ENCODE results near the gene IRX3.

The IRX3 gene

DNA sequence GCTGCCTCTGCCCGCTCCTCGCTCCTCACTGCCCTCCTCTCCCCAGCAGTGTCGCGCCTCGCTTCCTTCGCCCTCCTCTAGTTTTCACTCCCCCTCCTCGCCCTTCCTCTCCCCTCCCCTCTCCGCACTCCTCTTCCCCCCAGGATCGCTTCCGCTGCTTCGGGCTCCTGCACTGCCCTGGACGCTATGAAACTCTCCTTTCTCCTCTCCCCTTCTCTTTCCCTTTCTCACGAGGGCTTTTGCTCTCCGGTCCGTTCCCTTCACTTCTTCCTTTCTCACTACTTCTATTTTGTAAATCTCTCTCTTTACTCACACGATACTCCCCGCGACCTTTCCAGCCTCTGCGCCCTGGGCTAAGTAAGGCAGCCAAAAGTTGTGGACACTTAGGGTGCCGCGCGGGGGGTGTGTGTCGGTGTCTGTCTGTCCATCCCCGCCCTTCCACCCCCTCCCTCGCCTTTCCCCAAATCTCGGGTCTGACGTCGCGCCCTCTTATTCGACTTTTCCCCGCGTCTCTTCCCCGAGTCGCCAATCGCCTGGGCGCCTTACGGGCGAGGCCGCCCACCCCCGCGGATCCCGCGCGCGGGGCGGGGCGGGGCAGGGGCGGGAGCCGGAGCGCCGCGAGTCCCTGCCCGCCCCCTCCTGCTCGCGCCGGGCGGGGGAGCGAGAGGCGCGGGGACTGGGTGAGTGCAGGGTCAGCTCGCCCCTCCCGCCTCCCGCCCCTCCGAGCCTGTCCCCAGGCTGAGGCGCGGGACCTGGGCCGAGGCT, at the start of gene IRX3:
IRX3 (minus strand) TSS at position 422 of the 765 bp plus-strand sequence. CDS start 737 bp downstream, outside the sequence.
- DNase-seq, result peak; percentile 65 to 87

DNA sequence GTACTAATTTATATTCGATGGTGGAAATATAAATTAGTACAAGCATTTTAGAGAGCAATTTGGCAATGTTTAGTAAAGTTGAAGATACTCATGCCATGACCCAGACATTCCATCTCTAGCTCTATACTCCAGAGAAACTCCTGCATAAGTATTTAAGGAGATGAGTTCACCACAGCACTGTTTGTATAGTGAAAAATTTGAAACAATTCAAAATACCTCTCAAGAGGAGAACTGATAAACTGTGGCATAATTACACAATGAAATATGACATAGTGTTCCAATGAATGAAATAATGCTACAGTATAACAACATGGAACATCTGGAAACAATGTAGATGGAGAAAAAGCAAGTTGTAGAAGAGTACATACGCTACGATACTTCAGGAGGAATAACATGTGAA, 48.6 kb upstream of the IRX3 start:
- DNase-seq, result no peak

DNA sequence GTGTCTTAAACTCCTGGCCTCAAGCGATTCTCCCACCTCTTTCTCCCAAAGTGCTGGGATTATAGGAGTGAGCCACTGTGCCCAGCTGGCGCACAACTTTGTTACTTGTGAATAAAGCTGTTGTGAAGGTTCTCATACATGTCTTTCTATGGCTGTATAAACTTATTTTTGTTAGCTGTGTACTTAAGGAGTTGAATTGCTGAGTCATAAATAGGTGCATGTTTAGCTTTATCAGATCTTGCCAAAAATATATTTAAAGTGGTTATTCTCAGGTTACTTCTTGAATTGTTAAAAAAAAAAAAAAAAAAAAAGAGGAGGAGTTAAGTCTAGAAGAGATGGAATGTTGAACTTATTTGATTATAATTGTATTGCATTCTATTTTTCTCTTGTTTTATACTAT, 47.6 kb upstream of the IRX3 start:
- no peak for DNase-seq

DNA sequence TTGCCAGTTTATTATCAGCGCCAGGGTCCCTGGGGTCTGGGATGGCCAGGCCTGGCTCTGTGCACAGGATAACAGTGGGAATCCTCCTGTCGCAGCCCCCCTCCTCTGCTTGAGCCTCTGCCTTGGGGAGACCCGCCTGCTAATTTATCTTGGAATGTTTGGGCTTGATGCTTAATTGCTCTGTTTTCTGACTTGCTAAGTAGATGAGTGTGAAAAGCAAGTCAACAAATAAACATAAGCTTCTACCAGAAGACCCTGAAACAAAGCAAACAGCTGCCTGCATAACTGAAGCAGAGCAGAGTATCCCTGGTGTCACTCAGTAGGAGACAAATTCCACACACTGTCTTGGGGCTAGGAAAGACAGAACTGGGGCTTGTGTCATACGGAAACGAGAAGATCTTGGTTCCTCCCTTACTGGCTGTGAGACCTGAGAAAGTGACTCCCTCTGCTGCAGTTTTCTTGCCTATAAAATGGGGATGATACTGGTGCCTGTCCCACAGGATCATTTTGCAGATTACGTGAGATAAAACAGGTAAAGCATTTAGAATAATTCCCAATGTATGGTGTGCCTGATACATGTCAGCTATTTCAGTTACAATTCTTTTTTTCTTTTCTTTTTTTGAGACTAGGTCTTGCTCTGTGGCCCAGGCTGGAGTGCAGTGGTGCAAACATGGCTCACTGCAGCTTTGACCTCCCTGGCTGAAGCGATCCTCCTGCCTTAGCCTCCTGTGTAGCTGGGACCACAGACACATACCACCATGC, 44.8 kb upstream of the IRX3 start:
- DNase-seq, result no peak

DNA sequence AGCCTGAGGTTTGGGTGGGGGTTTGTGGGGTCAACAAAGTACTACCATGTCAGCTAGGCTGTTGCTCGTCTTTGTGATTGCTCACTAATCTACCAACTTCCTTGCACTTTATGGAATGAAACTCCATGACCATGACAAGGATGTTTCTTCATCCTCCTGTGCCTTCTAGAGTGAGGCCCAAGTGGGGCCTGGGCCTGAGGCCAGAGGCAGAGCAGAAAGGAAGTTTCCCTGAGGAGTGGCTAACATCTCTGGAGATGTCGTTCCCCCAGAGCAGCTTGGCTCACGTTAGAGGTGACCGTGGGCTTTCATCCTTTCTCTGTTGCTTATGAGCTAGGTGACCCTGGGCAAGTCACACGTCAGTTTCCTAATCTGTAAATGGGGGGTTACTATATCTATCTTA, 41.0 kb upstream of the IRX3 start:
- no peak for DNase-seq

DNA sequence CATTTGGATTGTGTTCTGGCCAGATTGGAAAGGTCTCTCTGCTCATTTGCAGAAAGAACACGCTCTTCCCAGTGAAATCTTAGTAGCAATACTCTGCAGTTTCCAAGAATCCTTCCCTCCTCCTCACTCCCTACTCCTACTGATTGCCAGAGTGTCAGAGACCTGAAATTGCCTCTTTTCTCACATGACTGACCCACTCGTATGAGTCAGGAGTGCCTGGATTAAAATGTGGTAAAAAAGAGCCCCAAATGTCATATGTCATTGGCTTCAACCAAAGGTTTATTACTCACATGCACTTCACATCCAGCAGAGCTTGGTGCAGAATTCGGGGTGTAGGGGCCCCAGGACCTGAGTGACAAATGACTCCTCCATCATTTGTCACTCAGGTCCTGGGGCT, 39.7 kb upstream of the IRX3 start:
- DNase-seq, result no peak

DNA sequence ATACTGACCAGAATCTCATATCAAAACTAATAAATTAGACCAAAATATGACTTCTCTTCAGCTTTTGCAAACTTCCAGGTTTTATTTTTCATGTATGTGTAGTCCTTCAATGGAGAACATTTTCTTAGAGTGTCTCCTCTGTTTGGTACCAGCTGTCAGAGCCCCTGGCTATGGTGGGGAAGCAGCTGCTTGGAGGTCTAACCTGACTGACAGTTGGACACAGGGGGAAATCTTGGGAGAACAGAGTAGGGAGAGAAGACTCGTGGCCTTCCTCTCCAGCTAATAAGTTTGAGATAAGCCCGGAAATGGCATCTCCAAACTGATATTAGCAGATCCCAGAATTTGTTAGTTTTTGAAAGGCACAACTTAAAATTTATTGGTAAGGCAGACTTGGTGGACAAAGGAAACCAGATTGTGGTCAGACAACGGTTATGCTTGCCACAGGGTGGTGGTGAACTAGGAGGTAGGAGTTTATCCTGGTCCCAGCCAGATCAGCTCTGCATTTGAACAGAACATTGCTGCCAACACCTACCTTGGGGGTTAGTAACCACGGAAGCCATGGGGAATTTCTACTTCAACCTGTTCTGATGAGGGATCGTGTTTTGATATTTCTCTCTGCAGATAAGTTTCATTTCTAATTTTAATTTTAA, 39.2 kb upstream of the IRX3 start:
- DNase-seq, result no peak

DNA sequence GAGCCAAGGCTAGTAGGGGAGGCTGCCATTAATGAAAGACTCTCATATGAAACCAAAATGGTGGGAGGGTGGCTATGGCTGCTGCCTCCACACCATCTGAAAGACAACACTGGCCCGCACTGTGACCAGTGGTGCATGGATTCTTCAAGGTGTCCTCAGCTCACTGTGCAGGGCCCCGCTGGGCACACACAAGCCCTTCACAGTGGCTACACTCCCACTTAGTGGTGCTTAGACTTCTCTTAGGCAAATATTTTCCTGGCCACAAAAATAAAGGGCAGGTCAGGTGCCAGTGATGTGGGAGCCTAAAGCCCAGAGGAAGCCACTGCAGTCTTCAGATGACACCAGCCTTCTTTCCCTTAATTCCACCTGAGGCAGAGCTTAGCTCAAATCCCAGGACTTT, 38.1 kb upstream of the IRX3 start:
- no peak for DNase-seq

DNA sequence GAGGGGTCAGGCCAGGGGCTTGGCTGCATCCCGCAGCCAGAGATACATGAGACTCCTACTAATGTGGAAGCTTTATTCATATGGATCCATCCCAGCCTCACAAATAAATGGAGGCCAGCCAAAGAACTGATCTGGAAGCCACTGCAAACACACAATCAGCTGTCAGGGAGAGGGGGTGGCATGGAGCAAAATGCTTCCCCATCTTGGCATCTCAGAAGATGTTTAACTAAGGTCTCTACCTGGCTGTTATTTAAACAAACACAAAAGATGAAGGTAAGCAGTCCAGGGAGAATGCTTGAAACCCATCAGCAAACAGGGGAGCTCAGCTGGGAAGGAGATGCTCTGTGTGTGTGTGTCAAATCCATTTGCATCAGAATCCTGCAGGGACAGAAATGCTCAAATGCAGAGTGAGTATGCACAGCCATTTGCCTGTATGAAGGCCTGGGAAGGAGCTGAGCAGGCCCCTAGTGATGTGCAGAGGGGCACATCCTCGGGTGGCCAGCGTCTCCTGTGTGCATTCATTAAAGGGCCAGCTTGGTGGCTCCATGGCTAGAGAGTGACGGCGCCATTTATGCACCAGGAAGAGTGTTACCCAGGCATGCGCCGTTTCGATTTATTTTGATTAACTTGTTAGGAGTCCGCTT, 34.2 kb upstream of the IRX3 start:
- DNase-seq, result no peak

DNA sequence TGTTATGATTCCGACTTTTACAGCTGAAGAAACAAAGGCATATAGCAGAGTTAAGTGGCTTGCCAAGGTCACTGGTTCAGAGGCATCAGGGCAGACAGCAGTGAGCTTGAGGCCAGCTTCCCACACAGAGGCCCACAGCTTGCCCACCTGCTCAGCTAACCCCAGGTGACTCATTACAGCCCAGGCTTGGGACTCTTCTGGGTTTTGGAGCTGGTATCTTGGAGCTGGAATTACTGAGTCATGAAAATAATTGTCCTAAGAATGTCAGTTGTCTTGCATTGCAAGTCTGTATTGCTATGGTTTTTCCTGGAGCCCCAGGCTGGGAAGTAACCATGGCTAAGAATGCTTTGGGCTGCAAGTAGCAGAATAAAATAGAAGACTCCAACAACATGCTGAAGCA, 32.4 kb upstream of the IRX3 start:
- no peak for DNase-seq

DNA sequence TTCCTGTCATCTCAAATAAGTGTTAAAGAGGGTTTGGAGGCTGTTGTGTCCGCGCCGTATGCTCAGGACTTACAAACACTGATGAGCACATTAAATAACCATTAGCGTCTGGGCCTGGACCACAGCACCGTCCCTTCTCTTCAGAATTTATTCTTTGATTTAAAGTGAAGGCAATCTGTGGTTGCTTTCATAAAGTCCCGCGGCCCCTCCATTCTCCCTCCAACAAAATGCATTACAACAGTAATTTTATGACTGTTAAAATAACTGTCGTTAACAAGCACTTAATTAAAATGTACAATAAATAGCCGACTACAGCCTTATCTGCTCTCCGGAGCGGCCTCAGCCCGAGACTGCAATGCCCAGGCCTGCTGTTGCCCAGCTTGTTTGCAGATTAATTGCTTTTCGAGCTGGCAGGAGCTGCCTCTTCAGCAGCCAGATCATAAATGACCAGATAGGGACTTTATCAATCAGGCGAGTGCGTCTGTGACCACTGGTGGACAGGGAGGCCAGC, 30.6 kb upstream of the IRX3 start:
- no peak for DNase-seq

DNA sequence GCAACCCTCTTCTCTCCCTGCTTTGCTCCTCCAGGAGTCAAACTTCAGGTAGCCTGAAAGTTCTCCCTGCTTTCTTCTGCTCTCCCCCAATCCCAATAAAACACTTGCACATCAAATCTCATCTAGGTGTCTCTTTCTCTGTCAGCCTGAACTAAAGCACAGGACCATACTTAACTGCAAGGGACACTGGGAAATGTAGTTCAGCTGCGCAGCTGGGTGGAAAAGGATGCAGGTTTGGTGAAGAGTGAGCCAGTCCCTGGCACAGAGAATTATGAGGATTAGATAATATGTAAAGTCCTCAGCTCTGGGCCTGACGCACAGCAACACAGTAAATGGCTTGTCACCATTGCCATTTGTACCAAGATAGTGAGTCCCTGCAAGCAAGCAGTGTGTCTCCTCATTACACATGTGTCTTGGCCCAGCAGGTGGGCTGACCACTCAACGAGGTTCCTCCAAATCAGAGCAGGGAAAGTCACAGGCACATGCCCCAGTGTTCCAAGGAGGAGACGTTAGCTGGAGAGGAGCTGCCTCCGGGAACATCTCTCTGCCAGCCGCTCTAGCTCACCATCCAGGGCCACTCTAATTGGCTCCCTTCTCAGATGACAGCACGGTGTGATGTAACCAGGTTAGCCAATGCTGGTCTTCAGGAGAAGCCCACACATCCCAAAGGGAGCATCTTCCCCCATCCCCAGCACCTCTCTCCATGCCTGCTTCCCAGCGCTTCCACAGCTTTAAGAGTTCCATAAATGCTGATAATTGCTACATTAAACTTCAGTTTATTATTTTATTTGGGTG, 29.7 kb upstream of the IRX3 start:
- DNase-seq, result no peak

DNA sequence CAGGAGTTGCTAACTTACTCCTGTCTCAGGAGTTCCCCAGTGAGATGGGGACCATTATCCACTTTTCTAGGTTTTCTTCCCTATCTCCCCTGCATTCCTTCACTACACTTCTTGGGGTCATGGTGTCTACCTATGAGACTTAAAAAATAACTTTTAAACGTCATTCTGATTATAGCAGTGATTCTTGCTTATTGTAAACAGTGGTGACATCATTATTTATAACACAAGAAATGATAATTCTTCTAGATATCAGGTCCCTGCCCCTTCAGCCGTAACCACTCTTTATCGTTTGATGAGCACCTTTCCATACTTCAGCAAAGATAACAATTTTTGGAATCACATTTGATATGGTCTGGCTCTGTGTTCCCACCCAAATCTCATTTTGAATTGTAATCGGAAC, 27.2 kb upstream of the IRX3 start:
- DNase-seq, result no peak

DNA sequence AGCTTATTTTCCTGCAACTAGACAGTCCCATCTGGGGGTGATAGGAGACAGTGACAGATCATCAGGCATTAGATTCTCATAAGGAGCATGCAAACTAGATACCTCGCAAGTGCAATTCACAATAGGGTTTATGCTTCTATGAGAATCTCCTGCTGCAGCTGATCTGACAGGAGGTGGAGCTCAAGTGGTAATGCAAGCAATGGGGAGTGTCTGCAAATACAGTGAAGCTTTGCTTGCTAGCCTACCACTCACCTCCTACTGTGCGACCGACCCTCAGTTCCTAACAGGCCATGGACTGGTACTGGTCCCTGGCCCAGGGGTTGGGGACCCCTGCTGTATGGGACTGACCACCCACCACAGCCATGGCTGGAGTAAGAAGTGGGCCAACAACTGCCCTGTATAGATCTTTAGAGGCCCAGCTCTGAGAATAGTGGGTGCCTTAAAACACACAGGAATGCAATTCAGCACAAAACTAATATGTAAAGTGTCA, 26.0 kb upstream of the IRX3 start:
- no peak for DNase-seq

DNA sequence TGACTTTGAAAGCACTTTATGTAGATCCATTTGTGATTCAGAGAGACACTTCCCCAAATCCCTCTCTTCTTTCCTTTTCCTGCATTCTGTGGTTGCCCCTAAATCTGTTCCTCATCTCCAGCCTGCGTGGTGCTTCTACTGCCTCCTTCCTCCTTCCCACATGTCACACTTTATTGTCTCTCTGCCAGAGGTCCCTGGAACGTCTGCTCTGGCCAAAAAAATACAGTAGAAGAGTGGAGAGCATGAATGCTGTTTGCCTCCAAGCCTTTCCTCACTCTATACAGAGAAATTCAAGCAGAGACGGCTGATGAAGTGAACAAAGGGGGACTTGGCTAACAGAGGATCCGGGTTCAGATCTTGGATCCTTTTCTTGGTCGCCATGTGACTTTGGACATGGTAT, 22.8 kb upstream of the IRX3 start:
- no peak for DNase-seq

DNA sequence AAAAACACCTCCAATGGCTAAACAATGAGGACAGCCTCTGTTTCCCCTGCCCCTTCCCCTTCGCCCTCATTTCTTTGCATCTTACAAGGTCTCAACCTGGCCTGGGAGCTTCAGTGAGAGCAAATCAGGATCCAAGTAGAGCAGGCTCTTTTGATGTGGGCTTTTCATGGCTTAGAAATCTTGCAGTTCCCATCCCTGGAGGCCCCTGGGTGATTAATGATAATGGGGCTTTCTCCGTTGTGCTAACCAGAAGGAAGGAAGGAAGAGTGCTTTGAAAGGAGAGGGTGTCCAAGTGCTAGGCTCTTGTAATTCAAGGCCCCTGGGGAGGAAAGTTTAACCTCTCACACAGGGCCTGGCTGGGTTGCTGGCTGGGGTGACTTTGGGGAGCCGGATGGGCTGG, 18.5 kb upstream of the IRX3 start:
- no peak for DNase-seq

DNA sequence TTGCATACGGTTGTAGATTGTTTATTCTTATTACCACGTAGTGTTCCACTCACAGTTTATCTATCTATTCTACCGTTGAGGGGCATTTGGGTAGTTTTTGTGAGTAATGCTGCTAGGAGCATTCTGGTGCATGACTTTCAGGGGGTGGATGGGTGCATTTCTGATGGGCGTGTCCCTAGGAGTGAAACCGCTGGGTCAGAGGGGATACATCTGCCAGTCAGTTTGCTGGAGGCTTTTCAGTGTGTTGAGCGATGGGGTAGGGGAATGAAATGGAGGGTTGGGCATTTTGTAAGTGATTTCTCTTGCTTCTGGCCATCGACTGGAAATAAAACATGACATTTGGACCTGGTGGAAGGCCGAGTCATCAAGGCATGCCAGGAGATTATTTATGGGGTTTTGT, 17.0 kb upstream of the IRX3 start:
- no peak for DNase-seq

DNA sequence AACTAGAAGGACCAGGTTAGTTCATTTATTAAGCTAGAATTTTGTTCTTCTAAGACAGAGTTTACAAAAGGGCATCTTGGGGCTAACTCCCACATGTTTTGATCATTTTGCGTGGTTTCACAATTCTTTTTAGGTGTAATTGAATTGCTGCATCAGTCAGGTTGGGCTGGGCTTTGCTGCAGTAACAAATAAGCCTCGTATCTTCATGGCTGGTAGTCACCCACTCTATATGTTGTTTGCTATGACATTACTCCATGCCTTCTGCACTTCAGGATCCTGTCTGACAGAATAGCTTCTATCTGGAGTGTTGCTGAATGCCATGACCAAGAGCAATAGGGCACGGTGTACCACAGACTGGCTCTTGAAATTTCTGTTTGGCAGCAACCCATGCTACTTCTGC, 10.6 kb upstream of the IRX3 start:
- DNase-seq, result no peak

DNA sequence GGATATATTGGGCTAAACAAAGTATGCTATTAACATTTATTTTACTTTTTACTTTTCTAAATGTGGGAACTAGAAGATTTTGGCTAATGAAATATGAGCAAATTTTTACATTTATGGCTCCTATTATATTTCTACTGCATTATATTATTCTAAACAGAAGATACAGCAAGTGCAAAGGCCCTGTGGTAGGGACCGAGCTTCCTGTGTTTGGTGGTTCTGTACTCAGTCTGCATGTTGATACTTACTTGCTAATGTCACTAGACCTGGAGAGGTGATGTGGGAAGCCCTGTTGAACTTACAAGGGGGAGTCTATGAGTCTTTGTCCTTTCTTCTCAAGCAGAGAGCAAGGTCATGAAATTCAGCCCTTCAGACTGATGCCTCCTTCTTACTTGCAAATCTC, 10.0 kb upstream of the IRX3 start:
- no peak for DNase-seq

DNA sequence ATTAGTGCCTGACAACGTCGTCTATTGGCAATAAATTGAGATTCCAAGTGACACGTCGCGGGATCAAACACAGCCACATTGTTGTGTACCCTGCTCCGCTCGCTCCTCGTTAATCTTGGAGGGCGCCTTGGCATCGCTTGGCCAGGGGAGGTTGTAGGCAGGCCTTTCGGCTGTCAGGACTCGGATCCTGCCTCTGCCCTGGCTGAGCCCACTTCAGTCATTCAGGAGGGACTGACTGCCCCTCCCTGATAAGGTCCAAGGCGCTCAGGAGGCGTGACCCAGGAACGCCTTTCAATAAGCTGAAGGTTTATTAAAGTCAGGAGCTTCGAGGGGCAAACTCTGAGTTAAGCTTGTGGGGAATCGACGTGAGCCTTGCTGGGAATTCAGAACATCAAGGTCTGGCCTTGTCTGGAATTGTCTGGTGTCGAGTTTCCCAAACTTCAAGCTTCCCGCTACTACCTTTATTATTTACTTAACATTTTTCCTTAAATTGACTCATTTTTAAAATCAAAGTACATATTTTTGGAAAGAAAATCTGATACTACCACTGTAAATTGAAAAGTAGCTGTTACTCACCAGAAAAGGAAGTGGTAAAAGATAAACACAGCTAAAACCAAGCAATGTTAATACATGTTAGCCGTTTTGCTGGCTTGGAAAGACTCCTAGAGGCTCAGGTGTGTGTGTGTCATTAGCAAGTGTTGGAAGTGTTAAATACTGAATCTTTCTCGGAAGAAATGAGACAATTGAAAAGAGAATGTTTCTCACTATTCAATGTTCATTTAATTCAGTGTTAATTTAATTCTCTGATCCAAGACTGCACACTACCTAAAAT, 5.3 kb upstream of the IRX3 start:
- no peak for DNase-seq
